ENCODE measurements around the gene SNX18.

Gene SNX18

GRCh38 chr5:54517512-54518145 is at the start of gene SNX18:
Gene SNX18, plus strand, starts transcription at chr5:54517759. Its CDS starts 194 bp downstream, at chr5:54517953.
- TF ChIP-seq CTCF (IDR thresholded peaks at IDR 0.05) = peak; percentile 97
- H3K27ac Mint-ChIP-seq = no peak within 1 kb of the TSS
- H3K27me3 Mint-ChIP-seq (ENCODE audit: low read depth, poor library complexity) = no peaks in the 10 kb centered on the region
- H3K4me1 Mint-ChIP-seq = peaks cover 58% of the 10 kb centered on the region
- peaks cover 16% of the 10 kb centered on the region for H3K36me3 Mint-ChIP-seq (ENCODE audit: low read depth)
- peak; percentile 92 for DNase-seq
- peak within 1 kb of the TSS; percentile 85 for H3K4me3 Mint-ChIP-seq
- H3K9me3 Mint-ChIP-seq = no peaks in the 10 kb centered on the region

- Mint-ChIP-seq H3K36me3 (ENCODE audit: low read depth) (peaks cover 5% of the 10 kb centered on the region), H3K27me3 (ENCODE audit: low read depth, poor library complexity) (no peaks in the 10 kb centered on the region), H3K4me3 (no peak overlapping the region), H3K9me3 (peaks cover 7% of the 10 kb centered on the region), H3K4me1 (no peaks in the 10 kb centered on the region), H3K27ac (no peak overlapping the region)
- no peak for DNase-seq
- no peak for TF ChIP-seq CTCF (IDR thresholded peaks at IDR 0.05)
These were observed 47.9 kb upstream of the SNX18 start for GRCh38 chr5:54469622-54470021.

- no peaks in the 10 kb centered on the region for H3K4me1 Mint-ChIP-seq
- H3K27me3 Mint-ChIP-seq (ENCODE audit: low read depth, poor library complexity) = no peaks in the 10 kb centered on the region
- TF ChIP-seq CTCF (IDR thresholded peaks at IDR 0.05) = no peak
- no peak for DNase-seq
- peaks cover 5% of the 10 kb centered on the region for H3K36me3 Mint-ChIP-seq (ENCODE audit: low read depth)
- no peak overlapping the region for H3K27ac Mint-ChIP-seq
- H3K9me3 Mint-ChIP-seq = peaks cover 7% of the 10 kb centered on the region
- no peak overlapping the region for H3K4me3 Mint-ChIP-seq
These were observed 47.4 kb upstream of the SNX18 start for GRCh38 chr5:54470128-54470527.

GRCh38 chr5:54470677-54471076 is 46.9 kb upstream of the SNX18 start:
- H3K9me3 Mint-ChIP-seq = peaks cover 7% of the 10 kb centered on the region
- DNase-seq = no peak
- H3K27me3 Mint-ChIP-seq (ENCODE audit: low read depth, poor library complexity) = no peaks in the 10 kb centered on the region
- TF ChIP-seq CTCF (IDR thresholded peaks at IDR 0.05) = no peak
- peaks cover 5% of the 10 kb centered on the region for H3K36me3 Mint-ChIP-seq (ENCODE audit: low read depth)
- H3K4me3 Mint-ChIP-seq = no peak overlapping the region
- H3K4me1 Mint-ChIP-seq = no peaks in the 10 kb centered on the region
- no peak overlapping the region for H3K27ac Mint-ChIP-seq

- H3K9me3 Mint-ChIP-seq = peaks cover 4% of the 10 kb centered on the region
- no peak overlapping the region for H3K27ac Mint-ChIP-seq
- no peak overlapping the region for H3K4me3 Mint-ChIP-seq
- H3K36me3 Mint-ChIP-seq (ENCODE audit: low read depth) = peaks cover 2% of the 10 kb centered on the region
- DNase-seq = no peak
- peaks cover 3% of the 10 kb centered on the region for H3K27me3 Mint-ChIP-seq (ENCODE audit: low read depth, poor library complexity)
- H3K4me1 Mint-ChIP-seq = no peaks in the 10 kb centered on the region
- TF ChIP-seq CTCF (IDR thresholded peaks at IDR 0.05) = no peak
These were observed 46.2 kb upstream of the SNX18 start for GRCh38 chr5:54471398-54471797.

- no peak for TF ChIP-seq CTCF (IDR thresholded peaks at IDR 0.05)
- no peak overlapping the region for H3K27ac Mint-ChIP-seq
- H3K9me3 Mint-ChIP-seq = no peaks in the 10 kb centered on the region
- no peak overlapping the region for H3K4me3 Mint-ChIP-seq
- no peaks in the 10 kb centered on the region for H3K36me3 Mint-ChIP-seq (ENCODE audit: low read depth)
- DNase-seq = no peak
- no peaks in the 10 kb centered on the region for H3K4me1 Mint-ChIP-seq
- H3K27me3 Mint-ChIP-seq (ENCODE audit: low read depth, poor library complexity) = peaks cover 3% of the 10 kb centered on the region
These were observed 40.9 kb upstream of the SNX18 start for GRCh38 chr5:54476682-54477081.

Measured in nephron progenitor cell (in vitro differentiated cells).